IPS DF 6.9 (cell line): Measurements from ENCODE around the gene AGBL4.
"Not testable (repeated sequence)": the region's sequence is repeated elsewhere in the genome, so short reads cannot be mapped to it uniquely, and the experiment has no call there.

Experiments
- DNase-seq: peaks from one replicate; pipeline ENCODE4 v3.0.0-alpha.2; 2013; ENCODE audit warnings: low read depth, low spot score
- H3K27ac ChIP-seq: one replicate; pipeline ENCODE4 v1.5.1; 2013; ENCODE audit warnings: low read length, control low read depth
- H3K27me3 ChIP-seq: 2 replicates; pipeline ENCODE4 v1.6.1; 2013; ENCODE audit warnings: mild to moderate bottlenecking, low read length; ENCODE audit not compliant: control insufficient read depth, insufficient read depth
- H3K36me3 ChIP-seq: 2 replicates; pipeline ENCODE4 v1.6.1; 2013; ENCODE audit warnings: low read length; ENCODE audit not compliant: control insufficient read depth, insufficient read depth
- H3K4me1 ChIP-seq: 2 replicates; pipeline ENCODE4 v1.6.1; 2013; ENCODE audit warnings: low read length; ENCODE audit not compliant: control insufficient read depth, insufficient read depth
- H3K4me3 ChIP-seq: 2 replicates; pipeline ENCODE4 v1.5.1; 2013; ENCODE audit warnings: mild to moderate bottlenecking, low read length
- H3K9me3 ChIP-seq: 2 replicates; pipeline ENCODE4 v1.6.1; 2013; ENCODE audit warnings: low read length, inconsistent platforms; ENCODE audit not compliant: control insufficient read depth, insufficient read depth
- WGBS: extraction: QIAGEN DNeasy Blood & Tissue Kit; methylation state at CpG from one replicate; pipeline ENCODE4 v1.1.7; 2013; ENCODE audit warnings: mixed read lengths, missing lambda C conversion rate; ENCODE audit not compliant: insufficient read length, insufficient coverage; 5-methylcytosine and 5-hydroxymethylcytosine counted together

AGBL4 gene

DNA sequence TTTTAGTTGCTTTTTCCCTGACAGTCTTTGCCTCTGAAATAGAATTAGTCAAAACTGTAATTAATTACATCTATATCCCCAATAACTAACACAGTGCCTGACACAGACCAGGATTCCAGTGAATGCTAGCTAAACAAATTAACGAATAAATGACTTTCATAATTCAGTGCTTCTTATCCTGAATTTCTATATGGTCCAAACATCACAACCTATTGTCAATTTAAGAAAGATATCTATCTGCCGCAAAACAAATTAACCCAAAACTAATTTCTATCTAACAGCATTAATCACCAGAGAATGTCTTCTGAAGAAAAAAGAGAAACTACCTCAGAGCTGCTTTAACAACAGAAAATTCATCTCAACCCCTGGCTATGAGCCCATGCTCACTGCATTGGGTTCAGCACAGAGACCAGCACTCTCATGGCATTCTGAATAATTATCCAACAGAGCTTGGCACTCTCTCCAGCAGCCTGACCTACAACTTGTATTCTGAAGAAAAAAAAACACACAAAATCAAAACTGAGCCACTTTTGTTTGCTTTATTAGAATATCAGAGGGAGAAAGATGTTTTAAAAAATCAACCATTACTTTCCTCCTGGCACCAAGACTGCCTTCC lies 699.7 kb downstream of the AGBL4 start:
- no peak overlapping the region for H3K4me3 ChIP-seq
- WGBS, result 100% methylated on average over 1 of the region's 2 CpGs
- H3K9me3 ChIP-seq, result no peaks in the 10 kb centered on the region; the same call in 1 of the 2 replicates
- no peaks in the 10 kb centered on the region for H3K4me1 ChIP-seq
- DNase-seq, result no peak
- no peaks in the 10 kb centered on the region for H3K27me3 ChIP-seq
- H3K27ac ChIP-seq, result no peak overlapping the region
- no peaks in the 10 kb centered on the region for H3K36me3 ChIP-seq

DNA sequence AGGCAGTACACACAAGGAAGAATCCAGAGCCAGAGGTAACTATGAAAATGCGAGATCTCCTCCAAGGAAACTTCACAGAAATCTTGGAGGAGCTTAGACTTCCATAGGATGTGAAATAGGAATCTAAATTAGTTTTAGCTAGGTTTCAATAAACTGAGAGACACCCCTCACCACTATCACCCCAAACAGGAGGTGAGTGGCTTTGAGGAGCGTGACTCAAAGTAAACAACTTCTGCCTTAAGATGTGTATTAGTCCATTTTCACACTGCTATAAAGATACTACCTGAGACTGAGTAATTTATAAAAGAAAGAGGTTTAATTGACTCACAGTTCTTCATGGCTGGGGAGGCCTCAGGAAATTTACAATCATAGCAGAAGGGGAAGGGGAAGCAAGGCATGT lies 703.3 kb downstream of the AGBL4 start:
- not testable (repeated sequence) for H3K36me3 ChIP-seq, H3K4me3 ChIP-seq, H3K27ac ChIP-seq, DNase-seq, H3K4me1 ChIP-seq, H3K9me3 ChIP-seq, H3K27me3 ChIP-seq
- no CpG with 5 or more reads among the region's 2 CpGs for WGBS

DNA sequence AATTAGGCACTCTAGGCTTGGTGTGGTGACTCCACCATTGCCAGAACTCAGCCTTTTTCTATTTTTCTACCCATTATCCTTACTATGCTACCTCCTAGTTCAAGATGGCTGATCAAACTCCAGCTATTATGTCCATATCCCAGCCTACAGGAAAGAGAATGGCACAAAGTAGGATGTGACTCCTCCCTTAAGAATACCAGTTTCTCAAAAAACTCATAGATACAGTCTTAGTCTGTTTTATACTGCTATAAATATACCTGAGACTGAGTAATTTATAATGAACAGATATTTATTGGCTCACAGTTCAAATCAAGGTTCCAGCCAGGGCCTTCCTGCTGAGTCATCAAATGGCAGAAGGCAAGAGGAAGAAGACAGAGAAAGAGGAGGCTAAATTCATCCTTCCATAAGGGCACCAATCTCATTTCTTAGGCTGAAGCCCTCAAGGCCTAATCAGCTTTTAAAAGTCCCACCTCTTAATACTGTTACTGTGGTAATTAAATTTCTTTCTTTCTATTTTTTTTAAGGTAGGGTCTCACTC lies 704.3 kb downstream of the AGBL4 start:
- Histone ChIP-seq H3K4me3 (no peak overlapping the region), H3K27ac (no peak overlapping the region), H3K4me1 (no peaks in the 10 kb centered on the region), H3K27me3 (no peaks in the 10 kb centered on the region), H3K9me3 (no peaks in the 10 kb centered on the region; the same call in 1 of the 2 replicates), H3K36me3 (no peaks in the 10 kb centered on the region)
- DNase-seq, result no peak

DNA sequence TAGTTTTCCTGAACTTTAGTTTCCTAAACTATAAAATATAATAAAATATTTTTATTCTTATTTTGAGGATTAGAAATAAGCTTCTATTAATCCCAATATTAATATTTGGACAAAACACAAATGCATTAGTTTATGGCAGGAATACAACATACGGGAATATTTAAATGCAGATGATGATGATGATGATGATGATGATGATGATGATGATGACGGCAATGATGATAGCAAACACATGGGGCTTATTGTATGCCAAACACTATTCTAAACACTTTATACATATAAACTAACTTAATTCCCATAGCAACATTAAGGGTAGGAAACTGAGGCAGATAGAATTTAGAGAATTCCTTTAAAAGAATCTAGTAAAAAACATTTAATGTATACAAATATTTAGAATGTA lies 705.5 kb downstream of the AGBL4 start:
- Histone ChIP-seq H3K27ac (no peak overlapping the region), H3K9me3 (no peaks in the 10 kb centered on the region; the same call in 1 of the 2 replicates), H3K4me3 (no peak overlapping the region), H3K27me3 (no peaks in the 10 kb centered on the region), H3K4me1 (no peaks in the 10 kb centered on the region), H3K36me3 (no peaks in the 10 kb centered on the region)
- no peak for DNase-seq
- WGBS, result no CpG with 5 or more reads among the region's 2 CpGs

DNA sequence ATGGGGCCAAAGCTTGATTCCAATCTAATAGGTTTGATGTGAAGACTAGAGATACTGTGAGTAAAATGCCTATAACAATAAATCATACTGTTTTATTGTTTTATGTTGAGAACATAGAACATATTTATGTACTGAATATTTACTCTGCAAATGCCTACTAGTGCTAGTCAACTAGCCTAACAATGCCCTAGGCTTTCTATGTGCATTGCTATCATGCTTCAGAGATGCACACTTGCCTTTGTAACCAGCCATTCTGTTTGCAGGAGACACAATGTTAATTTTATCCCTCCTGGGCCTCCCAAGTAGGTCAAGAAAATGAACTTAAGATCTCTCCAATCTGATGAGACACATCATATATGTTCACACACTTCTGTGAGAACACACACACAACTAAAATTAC lies 716.3 kb downstream of the AGBL4 start:
- H3K27me3 ChIP-seq, result no peaks in the 10 kb centered on the region
- no peak overlapping the region for H3K27ac ChIP-seq
- H3K4me1 ChIP-seq, result no peaks in the 10 kb centered on the region
- no peak overlapping the region for H3K4me3 ChIP-seq
- DNase-seq, result no peak
- peaks cover 5% of the 10 kb centered on the region for H3K9me3 ChIP-seq
- no peaks in the 10 kb centered on the region for H3K36me3 ChIP-seq

DNA sequence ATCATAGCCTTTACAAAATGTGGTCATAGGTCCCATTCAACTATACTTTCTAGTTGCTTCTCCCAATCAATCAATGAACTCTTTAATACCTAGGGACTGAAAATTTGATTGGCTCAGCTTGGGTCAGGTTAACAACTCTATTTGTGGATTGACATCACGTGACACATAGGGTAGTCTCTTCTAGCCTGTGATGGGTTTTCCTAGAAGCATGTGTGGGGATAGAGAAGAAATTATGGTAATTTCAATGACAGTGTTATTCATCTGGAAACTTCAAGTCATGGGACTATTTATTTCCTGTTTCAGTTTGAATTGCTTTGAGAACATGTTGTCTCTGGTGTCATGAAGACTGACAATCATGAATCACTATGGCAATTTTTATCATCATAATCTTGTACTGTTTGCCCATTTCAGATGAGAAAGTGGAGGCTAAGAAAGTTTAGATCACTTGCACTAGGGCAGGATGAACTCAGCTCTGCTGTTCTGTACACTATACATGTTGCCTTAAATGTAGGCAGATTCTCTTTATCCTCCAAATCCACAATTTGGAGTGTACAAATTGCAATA lies 717.2 kb downstream of the AGBL4 start:
- H3K27me3 ChIP-seq, result no peaks in the 10 kb centered on the region
- no peak overlapping the region for H3K4me3 ChIP-seq
- no peaks in the 10 kb centered on the region for H3K36me3 ChIP-seq
- no peak overlapping the region for H3K27ac ChIP-seq
- no peaks in the 10 kb centered on the region for H3K4me1 ChIP-seq
- WGBS, result no CpG with 5 or more reads among the region's 1 CpG
- peaks cover 6% of the 10 kb centered on the region for H3K9me3 ChIP-seq
- no peak for DNase-seq

DNA sequence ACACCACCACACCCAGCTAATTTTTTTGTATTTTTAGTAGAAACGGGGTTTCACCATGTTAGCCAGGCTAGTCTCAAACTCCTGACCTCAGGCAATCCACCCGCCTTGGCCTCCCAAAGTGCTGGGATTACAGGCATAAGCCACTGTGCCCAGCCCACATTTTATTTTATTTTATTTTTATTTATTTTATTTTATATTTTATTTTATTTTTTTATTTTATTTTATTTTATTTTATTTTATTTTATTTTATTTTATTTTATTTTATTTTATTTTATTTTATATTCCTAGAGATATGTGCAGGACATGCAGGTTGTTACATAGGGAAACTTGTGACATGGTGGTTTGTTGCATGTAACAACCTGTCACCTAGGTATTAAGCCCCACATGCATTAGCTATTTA lies 721.4 kb downstream of the AGBL4 start:
- not testable (repeated sequence) for H3K9me3 ChIP-seq, H3K27me3 ChIP-seq, H3K4me1 ChIP-seq, H3K4me3 ChIP-seq, DNase-seq, H3K36me3 ChIP-seq, H3K27ac ChIP-seq
- no CpG with 5 or more reads among the region's 2 CpGs for WGBS

DNA sequence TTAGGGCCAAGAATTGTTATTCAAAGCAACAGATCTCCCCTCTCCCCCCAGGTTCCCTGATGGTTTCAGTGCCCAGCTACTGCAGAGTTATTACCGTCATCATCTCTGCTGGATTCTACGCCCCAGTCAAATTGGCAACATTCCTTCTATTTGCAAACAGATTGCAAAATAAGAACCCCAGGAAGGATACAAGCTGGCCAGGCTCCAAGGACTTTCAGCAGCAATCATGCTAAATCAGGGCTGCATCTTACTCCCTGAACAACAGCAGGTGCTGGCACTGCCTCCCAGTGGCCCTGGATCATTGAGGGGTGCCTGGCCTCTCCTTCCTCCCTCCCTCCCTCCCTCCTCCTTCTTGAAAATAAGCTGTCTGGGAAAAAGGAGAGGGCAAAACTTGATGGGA lies 725.5 kb downstream of the AGBL4 start:
- H3K27ac ChIP-seq, result no peak overlapping the region
- DNase-seq, result no peak
- no peaks in the 10 kb centered on the region for H3K36me3 ChIP-seq
- no peaks in the 10 kb centered on the region for H3K4me1 ChIP-seq
- H3K9me3 ChIP-seq, result peaks cover 7% of the 10 kb centered on the region
- no peak overlapping the region for H3K4me3 ChIP-seq
- no CpG with 5 or more reads among the region's 2 CpGs for WGBS
- no peaks in the 10 kb centered on the region for H3K27me3 ChIP-seq

DNA sequence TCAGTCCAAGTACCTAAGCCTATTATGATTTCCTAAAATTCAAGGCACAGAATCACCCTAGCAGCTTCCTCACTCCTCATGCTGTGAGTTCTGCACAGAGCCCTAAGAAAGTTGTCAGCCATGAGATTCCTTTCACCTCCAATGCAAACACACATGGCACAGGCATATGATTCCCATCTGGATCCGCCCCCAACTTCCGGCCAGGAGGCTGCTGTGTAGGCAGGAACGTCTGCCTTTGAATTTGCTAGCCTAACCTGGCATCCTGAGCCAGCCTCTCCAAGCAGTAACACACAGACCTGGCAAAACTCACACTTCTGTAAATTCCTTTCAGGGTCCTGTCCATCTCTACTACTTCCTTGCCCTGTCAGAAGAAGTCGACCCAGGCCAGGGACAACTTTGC lies 726.0 kb downstream of the AGBL4 start:
- WGBS, result no CpG with 5 or more reads among the region's 4 CpGs
- no peak overlapping the region for H3K27ac ChIP-seq
- no peaks in the 10 kb centered on the region for H3K36me3 ChIP-seq
- no peak for DNase-seq
- no peaks in the 10 kb centered on the region for H3K4me1 ChIP-seq
- H3K4me3 ChIP-seq, result no peak overlapping the region
- H3K9me3 ChIP-seq, result peaks cover 7% of the 10 kb centered on the region
- no peaks in the 10 kb centered on the region for H3K27me3 ChIP-seq

DNA sequence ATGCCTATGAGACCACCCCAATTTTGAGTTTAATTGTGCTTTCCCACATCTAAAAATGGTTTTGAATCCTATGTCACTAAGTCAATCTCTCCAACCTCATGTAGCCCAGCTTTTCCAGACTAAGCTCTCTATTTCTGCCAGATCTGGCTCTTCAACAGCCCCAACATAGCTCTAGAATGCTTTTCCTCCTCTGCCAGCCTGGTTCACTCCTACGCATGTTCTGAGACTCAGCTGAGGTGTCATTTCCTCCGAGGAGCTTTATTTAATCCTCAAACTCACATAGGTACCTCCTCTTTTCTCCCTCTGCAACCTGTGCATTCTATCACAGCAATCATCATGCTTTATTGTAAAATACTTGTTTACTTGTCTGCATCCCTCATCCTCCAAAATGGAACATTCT lies 729.2 kb downstream of the AGBL4 start:
- peaks cover 10% of the 10 kb centered on the region for H3K9me3 ChIP-seq
- H3K27me3 ChIP-seq, result no peaks in the 10 kb centered on the region
- no peak for DNase-seq
- WGBS, result no CpG with 5 or more reads among the region's 2 CpGs
- H3K4me3 ChIP-seq, result no peak overlapping the region
- no peak overlapping the region for H3K27ac ChIP-seq
- no peaks in the 10 kb centered on the region for H3K36me3 ChIP-seq
- no peaks in the 10 kb centered on the region for H3K4me1 ChIP-seq

DNA sequence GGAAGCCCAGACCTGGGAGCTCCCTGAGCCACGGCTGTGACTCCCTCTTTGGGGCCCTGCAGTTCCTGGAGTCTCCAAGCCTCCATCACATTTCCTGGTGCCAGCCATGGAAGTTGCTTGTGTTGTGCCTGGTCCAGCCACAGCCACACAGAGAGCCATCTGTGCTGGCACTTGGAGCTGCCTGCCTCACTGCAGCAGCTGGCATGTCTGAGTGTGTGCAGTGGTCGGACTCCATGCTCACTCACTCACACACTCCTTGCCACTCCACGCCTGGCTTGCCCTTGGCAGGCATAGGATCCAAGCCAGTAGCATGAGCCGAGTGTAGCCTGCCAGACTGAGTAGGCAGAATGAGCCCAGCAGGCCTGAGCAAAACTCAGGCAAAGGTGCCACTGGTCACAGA lies 730.7 kb downstream of the AGBL4 start:
- Histone ChIP-seq H3K36me3 (no peaks in the 10 kb centered on the region), H3K4me3 (no peak overlapping the region), H3K9me3 (peaks cover 10% of the 10 kb centered on the region), H3K4me1 (no peaks in the 10 kb centered on the region), H3K27ac (no peak overlapping the region), H3K27me3 (no peaks in the 10 kb centered on the region)
- WGBS, result no CpG with 5 or more reads among the region's 4 CpGs
- DNase-seq, result no peak
